GM18505 (cell line): ENCODE data around the gene BRWD1.

Experiments used
- ATAC-seq: cut with Tn5 transposase; IDR thresholded peaks from one replicate; pipeline ENCODE4 v1.9.1; 2021; ENCODE audit not compliant: unreplicated experiment
- POLR2A ChIP-seq: IDR thresholded peaks from 4 replicates; pipeline ENCODE4 v1.6.1; 2011; ENCODE audit warnings: borderline replicate concordance; ENCODE audit not compliant: insufficient read depth, insufficient read length; ENCODE audit errors: extremely low read depth

The BRWD1 gene

DNA sequence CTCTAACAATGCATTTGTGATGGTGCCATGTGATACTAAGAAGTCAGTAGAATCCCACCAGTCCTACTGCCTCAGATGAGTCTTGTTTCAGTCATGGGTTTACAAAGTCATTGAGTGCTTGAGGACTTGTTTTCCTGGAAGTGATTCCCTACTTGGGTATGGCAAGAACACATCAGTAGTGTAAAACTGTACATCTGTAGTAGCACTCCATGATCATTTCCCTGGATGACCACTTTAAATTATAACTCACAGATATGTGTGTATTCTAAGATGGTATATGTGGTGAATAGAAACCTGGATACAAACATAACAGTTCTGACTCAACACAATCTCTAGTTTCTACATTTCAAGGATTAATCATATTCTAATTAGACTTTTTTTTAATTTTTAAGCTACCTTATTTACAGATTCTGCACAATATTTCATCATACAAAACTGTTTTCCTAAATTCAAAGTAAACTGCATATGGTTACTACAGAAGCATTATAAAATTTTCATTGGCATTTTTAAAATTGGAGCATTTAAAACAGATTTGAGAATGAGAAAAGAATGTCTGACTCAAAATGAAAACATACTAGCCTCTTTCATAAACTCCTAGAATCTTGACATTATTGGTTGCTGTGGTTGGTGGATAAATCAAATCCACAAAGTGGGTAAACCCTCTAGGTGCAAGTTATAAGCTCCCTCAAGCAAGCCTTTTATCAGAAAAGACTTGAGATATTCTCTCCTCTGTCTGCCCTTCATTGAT, 123.4 kb downstream of the BRWD1 start:
- no peak for ATAC-seq
- TF ChIP-seq POLR2A = no peak

DNA sequence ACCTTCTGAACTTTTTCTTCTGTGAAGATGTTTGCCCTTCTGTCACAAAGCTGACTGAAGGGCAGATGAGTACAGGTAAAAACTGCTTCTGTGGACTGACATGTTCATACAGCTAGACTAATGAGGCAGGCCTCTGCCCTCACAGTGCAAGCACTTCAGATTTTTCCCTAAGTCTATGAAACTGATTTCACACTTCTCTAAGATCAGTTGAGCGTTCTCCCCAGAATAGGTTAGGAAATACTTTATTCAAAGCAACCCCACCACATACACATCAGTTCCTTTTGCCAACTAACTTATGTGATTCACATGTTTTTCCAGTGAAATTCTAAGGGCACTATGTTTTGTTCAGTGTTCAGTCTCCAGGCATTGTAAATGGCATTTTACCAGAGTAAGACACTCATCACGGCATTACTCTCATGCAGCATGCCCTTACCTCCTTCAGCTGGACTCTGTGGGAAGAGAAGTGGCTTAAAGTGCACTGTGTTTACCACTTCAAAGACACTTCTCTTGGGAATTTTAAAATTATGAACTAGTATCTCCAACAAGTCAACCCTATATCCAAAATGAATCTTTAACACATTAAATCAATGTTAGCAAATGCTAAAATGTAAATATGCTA, 124.8 kb downstream of the BRWD1 start:
- no peak for ATAC-seq
- TF ChIP-seq POLR2A = no peak

DNA sequence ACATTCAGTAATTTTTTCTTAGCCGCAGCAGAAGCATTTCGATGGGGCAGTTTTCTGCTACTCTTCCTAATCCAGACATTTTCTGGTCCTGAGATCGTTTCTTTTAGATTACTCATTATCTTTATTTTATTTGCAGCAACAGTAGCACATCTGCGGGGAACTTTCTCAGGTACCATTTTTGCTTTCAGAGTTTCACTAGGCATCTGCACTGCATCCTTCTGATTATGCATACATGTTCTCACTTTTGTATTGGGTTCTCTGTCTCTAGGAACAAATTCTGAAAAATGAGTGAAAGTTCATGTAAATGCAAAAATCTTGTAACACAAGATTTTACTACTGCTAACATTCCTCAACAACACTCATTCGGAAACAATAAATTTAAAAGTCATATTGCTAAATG, 126.3 kb downstream of the BRWD1 start:
- TF ChIP-seq POLR2A = no peak
- no peak for ATAC-seq

DNA sequence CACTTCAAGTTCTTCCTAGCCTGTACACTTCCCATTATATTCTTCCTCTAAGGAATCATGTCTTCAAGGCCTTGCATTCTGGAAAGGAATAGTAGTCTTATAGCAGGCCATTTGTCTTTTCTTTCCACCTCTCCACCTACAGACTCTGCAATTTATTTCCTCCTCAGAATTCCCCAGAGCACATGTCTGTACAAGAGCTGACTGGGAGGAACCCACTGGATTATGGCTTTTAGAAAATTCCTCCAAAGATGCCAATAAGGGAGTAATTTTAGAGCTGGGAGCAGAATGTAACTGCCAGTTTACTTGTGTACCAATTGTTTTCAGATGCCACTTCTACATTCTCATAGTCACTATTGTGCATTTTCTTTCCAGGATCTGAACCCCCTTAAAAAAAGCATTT, 126.8 kb downstream of the BRWD1 start:
- no peak for TF ChIP-seq POLR2A
- no peak for ATAC-seq

GRCh38 chr21:39185157-39185556, 128.3 kb downstream of the BRWD1 start:
- ATAC-seq = no peak

GRCh38 chr21:39184050-39184980, 129.1 kb downstream of the BRWD1 start:
- no peak for TF ChIP-seq POLR2A
- ATAC-seq = no peak

More at GRCh38 chr21:39185157-39185556, 128.3 kb downstream of the BRWD1 start:
- TF ChIP-seq POLR2A = no peak

DNA sequence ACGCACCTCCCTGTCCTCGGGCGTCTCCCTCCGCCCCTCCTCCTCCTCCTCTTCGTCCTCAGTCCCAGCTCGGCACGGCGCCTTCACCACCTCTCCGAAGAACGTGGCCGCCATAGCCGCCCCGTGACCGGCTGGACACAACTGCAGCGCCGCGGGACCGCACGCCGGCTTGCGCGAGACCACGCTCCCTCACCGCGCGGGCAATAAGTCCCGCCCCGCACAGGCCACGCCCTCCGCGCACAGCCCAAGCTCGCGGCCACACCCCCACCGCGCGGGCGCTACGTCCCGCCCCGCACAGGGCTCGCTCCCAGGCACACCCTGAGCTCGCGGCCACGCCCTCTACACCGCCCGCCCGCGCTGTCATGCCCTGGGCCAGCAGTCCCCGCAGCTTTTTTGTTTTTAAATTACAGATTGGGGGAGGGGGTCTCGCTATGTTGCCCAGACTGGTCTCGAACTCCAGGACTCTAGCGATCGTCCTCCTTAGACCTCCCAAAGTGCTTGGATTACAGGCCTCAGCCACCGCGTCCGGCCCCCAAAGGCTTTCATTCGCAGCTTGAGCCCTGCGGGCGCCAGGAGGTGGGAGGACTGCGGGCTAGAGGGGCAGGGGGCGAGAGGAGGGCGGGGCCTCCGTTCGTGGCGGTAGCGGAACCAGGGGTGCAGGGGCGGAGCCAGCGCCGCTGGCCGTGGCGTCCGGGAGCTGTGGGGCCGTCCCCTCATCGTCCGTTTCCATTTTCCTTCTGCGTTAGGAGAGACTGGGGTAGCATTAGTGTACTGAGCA, 130.0 kb downstream of the BRWD1 start, which contains the start of gene PSMG1:
Gene PSMG1 (minus strand): TSS at position 180 of the 778 bp plus-strand sequence. CDS start 66 bp downstream, at position 114.
- ATAC-seq = peak; percentile 88
- peak; percentile 91 for TF ChIP-seq POLR2A

GRCh38 chr21:39182484-39183271, 130.8 kb downstream of the BRWD1 start:
- ATAC-seq = peak; percentile 26

GRCh38 chr21:39182016-39182415, 131.4 kb downstream of the BRWD1 start:
- no peak for TF ChIP-seq POLR2A
- ATAC-seq = no peak

More at GRCh38 chr21:39182484-39183271, 130.8 kb downstream of the BRWD1 start:
- no peak for TF ChIP-seq POLR2A

GRCh38 chr21:39181205-39181818, 132.1 kb downstream of the BRWD1 start:
- no peak for ATAC-seq
- TF ChIP-seq POLR2A = no peak

DNA sequence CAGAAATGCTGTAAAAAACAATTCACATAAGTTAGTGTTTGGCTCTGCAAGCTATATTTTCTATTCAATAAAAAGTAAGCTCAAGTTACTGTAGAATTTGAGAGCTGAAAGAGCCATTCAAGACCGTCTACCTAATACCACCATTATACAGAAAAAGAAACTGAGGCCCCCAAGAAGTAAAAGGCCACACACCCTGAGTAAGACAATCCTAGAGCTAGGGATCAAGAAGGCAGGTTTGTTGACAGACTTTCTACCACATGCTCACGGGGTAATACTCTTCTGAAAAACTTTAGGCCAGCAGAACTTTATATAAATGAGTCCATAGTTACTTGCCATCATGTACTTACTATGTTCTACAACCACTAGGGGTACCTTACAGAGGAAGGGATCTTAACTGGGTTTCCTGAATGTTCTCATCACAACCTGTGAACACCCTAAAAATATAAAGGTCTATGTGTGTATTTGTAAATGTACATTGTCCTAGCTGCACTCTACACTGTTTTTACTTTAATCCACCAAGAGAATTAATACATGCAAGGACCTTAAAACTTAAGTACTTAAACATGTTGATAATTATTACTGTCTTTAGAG, 132.9 kb downstream of the BRWD1 start:
- no peak for ATAC-seq
- no peak for TF ChIP-seq POLR2A
